Putamen (tissue), 1 donor: ENCODE measurements around the gene SAPCD2.
A peak's percentile ranks its signal among the peaks of the same experiment; 100 is the strongest.

Source experiments
- DNase-seq: peaks from one replicate; pipeline ENCODE4 v3.0.0-alpha.2; 2016; ENCODE audit warnings: low spot score

SAPCD2 gene

DNA sequence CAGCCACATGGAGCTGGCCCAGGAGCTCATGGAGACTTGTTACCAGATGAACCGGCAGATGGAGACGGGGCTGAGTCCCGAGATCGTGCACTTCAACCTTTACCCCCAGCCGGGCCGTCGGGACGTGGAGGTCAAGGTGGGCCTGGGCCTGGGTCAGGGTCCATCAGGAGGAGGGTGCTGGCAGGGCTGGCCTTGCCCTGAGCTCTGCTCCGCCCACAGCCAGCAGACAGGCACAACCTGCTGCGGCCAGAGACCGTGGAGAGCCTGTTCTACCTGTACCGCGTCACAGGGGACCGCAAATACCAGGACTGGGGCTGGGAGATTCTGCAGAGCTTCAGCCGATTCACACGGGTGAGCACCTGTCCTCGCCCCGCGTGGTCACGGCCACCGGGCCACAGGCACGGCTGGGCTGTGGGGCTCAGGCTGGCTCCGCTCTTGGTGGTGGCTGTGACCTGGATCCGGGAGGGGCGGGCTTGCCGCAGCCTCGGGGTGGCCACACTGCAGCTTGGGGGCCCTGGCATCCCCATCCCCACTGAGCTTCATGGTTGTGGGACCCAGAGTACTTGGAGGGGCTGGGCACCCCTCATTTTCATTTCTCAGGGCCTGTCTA, 37.1 kb upstream of the SAPCD2 start:
- DNase-seq, result no peak

DNA sequence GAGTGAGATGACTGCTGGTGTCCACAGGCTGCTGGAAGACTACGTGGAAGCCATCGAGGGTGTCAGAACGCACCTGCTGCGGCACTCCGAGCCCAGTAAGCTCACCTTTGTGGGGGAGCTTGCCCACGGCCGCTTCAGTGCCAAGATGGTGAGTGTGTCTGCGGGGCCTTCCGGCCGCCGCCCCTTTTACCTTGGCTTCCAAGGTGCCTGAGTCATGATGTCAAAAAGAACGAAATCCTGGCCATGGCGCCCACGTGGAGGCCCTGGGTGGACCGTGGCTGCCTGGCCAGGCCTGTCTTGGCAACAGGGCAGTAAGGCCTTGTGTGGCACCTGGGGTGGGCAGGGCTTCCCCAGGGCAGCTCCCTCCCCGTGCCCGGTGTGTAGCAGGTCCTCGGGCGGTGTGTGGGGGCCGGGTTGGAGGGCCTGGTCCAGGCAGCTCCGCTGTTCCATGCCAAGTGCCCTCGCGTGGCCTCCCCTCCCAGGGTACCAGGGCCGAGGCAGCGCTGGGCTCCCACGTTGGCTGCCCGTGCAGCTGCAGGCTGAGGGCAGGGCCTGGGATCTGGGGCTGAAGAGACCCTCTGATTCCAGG, 36.4 kb upstream of the SAPCD2 start:
- no peak for DNase-seq

- no peak for DNase-seq
Observed at GRCh38 chr9:137105814-137106661, 35.7 kb upstream of the SAPCD2 start.

GRCh38 chr9:137103206-137103999, 33.0 kb upstream of the SAPCD2 start:
- DNase-seq, result no peak

GRCh38 chr9:137099231-137099630, 28.9 kb upstream of the SAPCD2 start:
- no peak for DNase-seq

GRCh38 chr9:137097761-137098462, 27.6 kb upstream of the SAPCD2 start:
- DNase-seq, result no peak

DNA sequence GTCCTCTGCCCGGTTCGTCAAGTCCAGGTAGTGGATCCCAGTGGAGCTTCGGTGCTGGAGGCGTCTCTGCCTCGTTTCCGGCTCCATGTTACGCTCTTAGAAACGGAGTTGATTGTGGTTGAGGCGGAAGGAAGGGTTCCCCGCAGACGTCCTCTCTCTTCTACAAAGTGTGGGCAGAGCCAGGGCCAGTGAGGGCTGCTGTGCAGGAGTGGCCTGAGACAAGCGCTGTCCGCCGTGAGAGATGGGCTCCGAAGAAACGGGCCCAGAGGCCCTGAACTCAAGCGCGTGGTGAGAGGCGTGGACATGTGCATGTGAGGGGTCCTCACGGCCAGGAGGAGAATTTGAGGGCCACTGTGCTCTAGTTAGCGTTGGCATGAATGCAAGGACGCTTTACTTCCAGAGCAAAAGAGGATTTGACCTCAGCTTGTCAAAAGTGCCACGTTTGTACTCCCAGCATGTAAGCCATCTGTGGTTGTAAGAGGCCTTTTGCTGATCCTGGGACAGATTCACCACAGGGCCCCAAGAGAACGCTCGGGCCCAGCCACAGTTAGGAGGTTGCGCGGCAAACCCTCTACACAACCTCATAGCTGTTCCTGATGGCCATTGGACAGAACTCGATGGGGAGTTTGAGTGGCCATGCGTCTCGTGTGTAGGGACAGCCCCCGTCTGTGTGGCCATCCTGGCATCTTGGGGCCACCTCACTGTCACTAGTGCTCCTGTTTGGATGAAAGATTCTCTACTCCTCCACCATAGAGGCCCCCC, 26.6 kb upstream of the SAPCD2 start:
- no peak for DNase-seq

DNA sequence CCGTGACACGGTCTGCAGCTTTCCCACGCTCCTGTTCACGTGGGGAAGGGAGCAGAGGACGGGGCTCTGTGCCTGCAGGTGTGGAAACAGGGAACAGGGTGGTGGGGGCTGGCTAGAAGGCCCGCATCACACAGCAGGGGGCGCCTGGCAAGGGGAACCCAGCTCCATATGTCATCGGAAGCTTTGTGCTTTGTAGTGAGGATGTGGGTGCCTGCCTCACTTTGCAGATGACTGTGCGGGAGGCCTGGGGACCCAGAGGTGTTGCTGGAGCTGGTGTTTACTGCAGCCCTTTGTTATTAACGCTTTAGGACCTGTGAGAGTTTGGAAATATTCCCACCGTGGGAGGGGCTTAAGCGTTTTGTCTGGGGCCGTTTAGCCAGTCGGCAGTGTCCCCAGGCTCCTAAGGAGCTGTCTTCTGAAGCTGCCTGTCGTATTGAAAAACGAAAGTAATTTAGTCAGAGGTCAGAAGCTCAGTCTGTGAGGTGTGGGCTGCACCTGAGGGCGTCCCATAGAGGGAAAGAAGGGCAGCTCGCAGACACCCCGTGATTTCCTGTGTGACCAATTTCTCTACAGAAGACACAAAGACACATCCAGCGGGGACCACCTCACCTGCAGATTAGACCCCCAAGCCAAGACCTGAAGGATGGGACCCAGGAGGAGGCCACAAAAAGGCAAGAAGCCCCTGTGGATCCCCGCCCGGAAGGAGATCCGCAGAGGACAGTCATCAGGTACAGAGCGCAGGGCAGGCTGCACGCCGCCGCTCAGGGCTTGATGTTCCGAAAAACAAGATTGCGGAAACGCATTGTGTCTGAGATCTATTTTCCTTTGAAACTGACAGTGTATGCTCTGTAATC, 25.5 kb upstream of the SAPCD2 start:
- DNase-seq, result no peak

DNA sequence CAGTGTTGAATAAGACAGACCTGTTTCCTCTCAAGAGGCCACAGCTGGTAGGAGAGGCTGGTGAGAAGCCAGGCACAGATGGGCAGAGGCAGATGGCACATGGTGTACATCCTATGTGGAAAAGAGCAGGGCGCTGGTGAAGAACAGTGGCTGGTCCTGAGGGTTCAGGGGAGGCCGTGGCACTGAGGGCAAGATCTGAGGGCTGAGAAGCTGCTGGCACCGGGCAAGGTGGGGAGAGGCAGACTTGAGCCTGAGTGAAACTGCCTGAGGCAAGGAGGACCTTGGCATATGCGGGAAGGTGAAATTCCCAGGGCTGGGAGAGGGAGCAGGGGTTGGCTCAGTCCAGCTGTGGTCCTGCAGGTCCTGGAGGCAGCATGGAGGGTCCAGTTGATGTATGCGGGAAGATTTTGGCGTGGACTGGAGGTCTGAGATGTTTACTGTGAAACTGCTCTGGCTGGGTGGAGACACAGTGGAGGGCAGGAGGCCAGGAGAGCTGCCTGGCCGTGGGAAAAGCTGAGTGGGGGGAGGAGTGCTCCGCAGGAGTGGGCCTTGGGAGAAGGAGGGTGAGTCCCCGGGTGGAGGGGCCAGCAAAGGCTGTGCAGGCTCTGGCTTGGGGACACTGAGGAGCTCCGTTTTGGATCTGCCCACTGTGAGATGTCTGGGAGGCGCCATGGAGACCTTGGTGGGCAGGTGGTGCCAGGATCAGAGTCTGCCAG, 19.0 kb upstream of the SAPCD2 start:
- no peak for DNase-seq

- no peak for DNase-seq
Observed at GRCh38 chr9:137088121-137088520, 17.8 kb upstream of the SAPCD2 start.

DNA sequence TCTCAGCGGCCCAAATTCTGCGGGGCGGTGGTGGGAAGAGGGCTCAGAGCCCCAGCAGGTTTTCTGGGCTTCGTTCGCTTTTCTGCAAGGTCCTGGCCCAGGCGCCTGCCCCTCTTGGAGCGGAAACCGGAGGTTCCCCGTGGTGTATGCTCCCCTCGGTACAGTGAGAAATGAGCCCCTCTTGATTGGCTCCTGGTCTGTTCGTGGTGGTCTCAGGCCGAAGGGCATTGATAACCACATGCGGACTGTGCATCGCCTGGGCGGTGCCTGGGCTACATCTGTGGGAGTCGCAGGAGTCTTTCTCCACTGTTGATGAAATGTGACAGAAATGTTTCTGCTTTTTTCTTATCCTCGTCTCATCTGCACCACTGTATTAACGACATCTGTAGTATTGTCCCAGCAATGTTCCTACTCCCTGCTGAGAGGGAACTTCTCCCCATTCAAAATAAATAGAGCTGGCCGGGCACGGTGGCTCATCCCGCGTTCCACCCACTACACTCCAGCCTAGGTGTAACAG, 17.1 kb upstream of the SAPCD2 start:
- DNase-seq, result no peak

GRCh38 chr9:137086531-137087408, 16.4 kb upstream of the SAPCD2 start, which contains the start of gene MAN1B1:
Gene MAN1B1, plus strand, starts transcription at chr9:137086985. Its CDS starts 15 bp downstream, at chr9:137087000.
- peak; percentile 96 for DNase-seq

DNA sequence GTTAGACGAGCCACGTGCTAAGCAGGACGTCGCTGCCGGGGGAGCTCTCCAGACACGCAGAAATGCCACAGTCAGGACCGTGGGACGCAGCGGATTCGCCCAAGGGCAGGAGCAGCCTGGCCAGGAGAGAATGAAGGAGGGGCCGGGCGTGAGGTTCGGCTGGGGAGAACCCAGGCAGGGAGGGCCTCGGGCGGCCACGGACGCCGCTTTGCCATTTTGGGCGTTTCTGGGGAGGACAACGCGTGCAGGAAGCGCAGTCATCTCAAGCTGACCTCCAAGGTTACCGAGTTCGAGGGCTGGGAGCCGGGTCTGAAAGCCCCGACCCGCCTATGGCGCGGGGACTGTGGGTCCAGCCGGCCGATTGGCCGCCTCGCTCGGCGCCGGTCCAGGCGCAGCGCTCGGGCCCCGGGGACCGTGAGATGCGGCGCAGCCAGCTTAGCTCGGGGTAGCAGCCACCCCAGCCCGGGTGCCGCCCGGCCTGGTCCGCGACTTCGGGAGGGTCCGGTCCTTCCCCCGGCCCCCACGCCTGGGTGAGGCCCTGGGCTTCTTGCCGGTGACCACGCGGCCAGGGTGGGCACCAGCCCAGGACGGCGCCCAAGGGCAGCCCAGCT, 15.7 kb upstream of the SAPCD2 start:
- DNase-seq, result no peak

GRCh38 chr9:137084526-137084925, 14.2 kb upstream of the SAPCD2 start:
- DNase-seq, result no peak

GRCh38 chr9:137083394-137084004, 13.1 kb upstream of the SAPCD2 start:
- DNase-seq, result peak; percentile 65

DNA sequence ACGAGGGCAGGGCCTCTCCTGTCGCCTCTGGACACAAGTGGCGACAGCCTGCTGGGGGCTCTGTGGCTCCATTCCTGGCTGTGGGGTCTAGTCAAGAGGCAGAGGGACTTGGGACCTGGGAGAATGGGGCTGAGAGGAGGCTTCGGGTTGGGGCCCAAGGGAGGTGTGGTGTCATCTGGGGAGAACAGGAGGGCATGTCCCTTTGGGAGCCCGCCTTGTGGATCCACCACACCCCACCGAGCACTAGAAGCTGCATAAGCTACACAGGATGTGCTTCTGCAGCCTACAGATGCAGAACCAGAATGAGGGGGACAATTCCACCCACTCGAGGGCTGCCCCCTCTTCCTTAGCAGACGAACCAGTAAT, 12.6 kb upstream of the SAPCD2 start:
- no peak for DNase-seq

- no peak for DNase-seq
Observed at GRCh38 chr9:137082222-137082924, 12.0 kb upstream of the SAPCD2 start.
